HAP-1 (cell line): ENCODE results near the gene DDX41.

ENCODE experiments used
- DNase-seq, 2 experiments: peaks; one replicate each; pipeline ENCODE4 v3.0.0-alpha.2; 2016 to 2020; ENCODE audit warnings: low spot score in 2 of 2
- H3K27me3 ChIP-seq: fragments of 250-450 bp; sonication (Bioruptor Pico); 2 replicates; pipeline ENCODE4 v1.5.1; 2020; ENCODE audit warnings: low read depth, mild to moderate bottlenecking, moderate library complexity
- H3K36me3 ChIP-seq: fragments of 250-450 bp; sonication (Bioruptor Pico); replicated peaks from 2 replicates; pipeline ENCODE4 v1.5.1; 2020; ENCODE audit warnings: mild to moderate bottlenecking
- H3K4me1 ChIP-seq: fragments of 250-450 bp; sonication (Bioruptor Pico); 2 replicates; pipeline ENCODE4 v1.5.1; 2020; ENCODE audit warnings: mild to moderate bottlenecking
- H3K4me3 ChIP-seq: fragments of 250-450 bp; sonication (Bioruptor Pico); 2 replicates; pipeline ENCODE4 v1.5.1; 2020; ENCODE audit warnings: mild to moderate bottlenecking, moderate library complexity
- H3K9me3 ChIP-seq: fragments of 250-450 bp; sonication (Bioruptor Pico); 2 replicates; pipeline ENCODE4 v1.5.1; 2020; ENCODE audit warnings: mild to moderate bottlenecking, moderate library complexity
- in situ Hi-C: fragments of 300-500 bp; cut with MboI; formaldehyde crosslinking; loops from 3 replicates; pipeline ENCODE4 v1.14.3; 2020; ENCODE audit warnings: low sequenced_read_pairs, inconsistent platforms, mixed read lengths

DDX41 gene

DNA sequence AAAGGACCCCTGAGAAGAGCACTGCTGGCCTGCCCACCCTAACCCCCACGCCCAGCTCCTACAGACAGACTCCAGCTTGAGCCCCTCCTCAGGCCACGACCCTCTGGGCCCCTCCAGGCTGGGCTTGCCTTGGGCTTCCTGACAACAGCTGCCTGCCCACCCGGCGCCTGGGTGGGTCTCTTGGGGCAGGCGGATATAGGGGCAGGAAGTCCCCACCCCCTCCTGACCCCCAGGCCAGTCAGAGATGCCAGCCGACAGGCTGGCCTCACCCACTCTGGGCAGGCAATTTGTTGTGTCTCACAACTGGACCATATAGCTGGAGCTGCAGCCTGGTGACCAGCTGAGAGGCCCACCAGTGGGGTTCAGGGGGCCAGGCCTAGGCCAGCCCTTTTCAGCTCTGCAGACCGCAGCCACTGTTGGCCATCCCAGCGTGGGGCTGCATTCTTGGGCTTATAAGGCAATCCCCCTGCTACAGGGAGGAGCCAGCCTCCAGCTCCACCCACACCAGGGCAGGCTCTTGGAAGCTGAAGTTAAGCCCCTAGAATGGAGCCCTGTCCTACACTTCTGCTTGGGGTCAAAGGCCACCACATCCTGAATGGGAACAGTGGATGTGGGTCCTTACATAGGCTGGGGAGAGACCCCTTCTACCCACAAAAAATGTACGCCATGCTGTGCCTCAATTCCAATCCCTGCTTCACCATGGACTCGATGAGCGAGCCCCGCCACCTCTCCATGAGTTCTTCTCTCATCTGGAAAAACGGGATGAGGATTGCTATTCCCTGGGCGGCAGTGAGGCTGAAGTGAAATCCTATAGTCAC, 21.3 kb downstream of the DDX41 start:
- DNase-seq: peak in 1 of 2 experiments; percentile 77
- peak overlapping the region; percentile 71 for H3K4me3 ChIP-seq
- peaks cover 45% of the 10 kb centered on the region for H3K36me3 ChIP-seq
- peaks cover 25% of the 10 kb centered on the region for H3K4me1 ChIP-seq
- no peaks in the 10 kb centered on the region for H3K9me3 ChIP-seq
- in situ Hi-C loops: no loop called here
- H3K27me3 ChIP-seq: no peaks in the 10 kb centered on the region

DNA sequence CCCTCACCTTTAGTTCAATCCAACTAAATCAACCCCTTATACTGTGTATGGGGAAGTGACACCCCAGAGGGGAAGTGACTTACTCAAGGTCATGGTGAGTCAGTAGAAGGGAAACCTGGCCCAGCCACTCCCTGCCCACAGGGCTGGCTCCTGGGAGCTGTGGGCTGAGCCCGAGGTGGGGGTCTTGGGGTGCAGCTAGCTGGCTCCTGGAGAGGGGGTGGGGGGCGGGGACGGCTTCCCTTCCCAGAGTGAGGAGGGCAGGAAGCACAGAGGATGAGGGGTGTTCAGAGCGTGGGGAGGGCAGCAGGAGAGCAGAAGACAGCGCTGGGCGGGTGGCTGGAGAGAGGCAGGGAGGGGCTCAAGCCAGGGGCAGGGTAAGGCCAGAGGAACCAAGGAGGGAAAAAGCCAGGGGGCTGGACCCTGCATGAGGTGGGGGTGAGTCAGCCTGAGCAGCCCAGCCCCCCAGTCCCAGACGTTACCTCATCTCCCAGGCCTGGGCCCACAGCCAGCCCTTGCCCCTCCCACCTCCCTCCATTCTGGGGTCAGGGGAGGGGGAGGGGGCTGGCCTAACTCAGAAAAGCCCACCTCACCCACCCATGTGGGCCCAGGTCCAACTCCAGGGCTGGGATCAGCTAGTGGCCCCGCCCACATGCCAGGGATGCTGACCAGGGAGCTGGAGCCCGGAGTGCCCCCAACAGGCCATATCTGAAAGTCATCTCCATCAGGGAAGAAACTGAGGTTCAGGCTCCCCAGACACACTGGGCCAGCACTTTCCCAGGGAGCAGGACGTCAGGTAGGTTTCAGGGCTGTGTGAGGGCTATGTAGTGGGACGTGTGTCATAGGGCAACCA, 22.2 kb downstream of the DDX41 start:
- Histone ChIP-seq H3K4me3 (no peak overlapping the region), H3K4me1 (peaks cover 25% of the 10 kb centered on the region), H3K36me3 (peaks cover 52% of the 10 kb centered on the region), H3K9me3 (no peaks in the 10 kb centered on the region), H3K27me3 (no peaks in the 10 kb centered on the region)
- peak in 1 of 2 experiments; percentile 58 for DNase-seq
- in situ Hi-C loops: no loop called here

DNA sequence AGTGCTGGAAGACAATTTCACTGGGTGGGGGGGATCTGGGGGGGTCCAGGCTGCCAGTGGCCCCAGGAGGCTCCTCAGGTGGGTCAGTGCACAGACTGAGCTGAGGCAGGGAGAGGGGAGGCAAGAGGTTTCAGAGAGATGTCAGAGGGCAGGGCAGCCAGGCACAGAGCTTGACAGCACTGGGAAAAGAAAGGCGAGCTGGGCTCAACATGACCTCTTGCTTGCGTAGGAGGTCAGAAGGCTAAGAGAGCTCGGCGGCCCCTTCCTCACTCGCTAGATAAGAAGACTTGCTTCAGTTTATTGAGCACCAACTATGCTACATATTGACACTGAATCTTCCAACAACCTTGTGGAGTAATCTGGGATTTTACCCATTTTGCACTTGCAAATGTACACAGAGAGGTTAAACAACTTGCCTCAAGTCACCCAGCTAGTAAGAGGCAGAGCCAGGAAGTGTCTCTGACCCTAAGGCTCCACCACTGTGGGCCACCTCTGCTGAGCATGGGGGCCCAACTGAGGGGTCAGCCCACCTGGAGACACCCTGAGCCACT, 22.9 kb downstream of the DDX41 start:
- in situ Hi-C loops: no loop called here
- Histone ChIP-seq H3K36me3 (peaks cover 59% of the 10 kb centered on the region), H3K4me1 (peaks cover 25% of the 10 kb centered on the region), H3K4me3 (no peak overlapping the region), H3K27me3 (no peaks in the 10 kb centered on the region), H3K9me3 (no peaks in the 10 kb centered on the region)
- no peak for DNase-seq

DNA sequence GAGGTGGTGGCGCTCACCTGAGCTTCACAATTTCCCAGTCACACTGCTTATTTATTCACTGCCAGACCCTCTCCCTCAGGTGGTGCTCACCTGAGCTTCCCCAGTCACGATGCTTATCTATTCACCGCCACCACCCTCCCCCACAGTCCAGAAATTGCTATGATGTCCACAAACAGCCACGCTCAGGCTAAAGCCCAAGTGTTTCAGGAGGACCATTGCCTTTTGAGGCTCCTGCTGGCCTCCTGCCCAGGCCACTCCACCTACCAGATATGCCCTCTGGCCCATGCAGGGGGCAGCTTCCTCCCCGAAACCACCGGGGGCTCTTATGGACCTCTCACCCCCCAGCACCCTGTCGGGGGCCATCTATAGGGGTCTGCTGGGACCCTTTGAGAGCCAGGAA, 23.9 kb downstream of the DDX41 start:
- peaks cover 70% of the 10 kb centered on the region for H3K36me3 ChIP-seq
- peaks cover 19% of the 10 kb centered on the region for H3K4me1 ChIP-seq
- H3K9me3 ChIP-seq: no peaks in the 10 kb centered on the region
- in situ Hi-C loops: no loop called here
- no peaks in the 10 kb centered on the region for H3K27me3 ChIP-seq
- DNase-seq: no peak
- H3K4me3 ChIP-seq: no peak overlapping the region

- Histone ChIP-seq H3K4me3 (no peak overlapping the region), H3K27me3 (no peaks in the 10 kb centered on the region), H3K4me1 (peaks cover 18% of the 10 kb centered on the region), H3K9me3 (no peaks in the 10 kb centered on the region), H3K36me3 (peaks cover 76% of the 10 kb centered on the region)
- no peak for DNase-seq
- in situ Hi-C loops: no loop called here
Observed at GRCh38 chr5:177491983-177492746, 24.6 kb downstream of the DDX41 start.

- Histone ChIP-seq H3K27me3 (no peaks in the 10 kb centered on the region), H3K36me3 (peaks cover 79% of the 10 kb centered on the region), H3K4me3 (no peak overlapping the region), H3K4me1 (peaks cover 17% of the 10 kb centered on the region), H3K9me3 (no peaks in the 10 kb centered on the region)
- DNase-seq: peak in 1 of 2 experiments; percentile 74
- in situ Hi-C loops: no loop called here
Observed at GRCh38 chr5:177491429-177491945, 25.3 kb downstream of the DDX41 start.

DNA sequence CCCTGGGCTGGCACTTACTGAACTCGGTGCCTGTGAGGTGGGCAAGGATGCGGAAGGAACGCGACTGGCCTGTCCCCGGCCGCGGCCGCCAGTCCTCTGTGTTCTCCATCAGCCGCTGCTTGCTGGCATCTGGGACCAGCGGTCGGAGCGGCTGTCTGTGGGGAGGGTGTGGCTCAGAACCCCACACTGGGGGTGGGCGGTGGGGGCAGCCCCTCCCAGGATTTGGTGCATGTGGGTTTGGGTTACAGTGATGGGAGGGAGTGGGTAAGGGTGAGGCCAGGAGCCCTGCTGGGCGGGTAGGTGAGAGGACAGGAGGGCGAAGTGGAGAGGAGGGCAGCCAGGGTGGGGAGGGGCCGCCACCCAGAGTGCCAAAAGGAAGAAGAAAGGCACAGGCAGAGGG, 25.8 kb downstream of the DDX41 start:
- H3K4me1 ChIP-seq: peaks cover 12% of the 10 kb centered on the region
- no peaks in the 10 kb centered on the region for H3K9me3 ChIP-seq
- H3K36me3 ChIP-seq: peaks cover 81% of the 10 kb centered on the region
- H3K27me3 ChIP-seq: no peaks in the 10 kb centered on the region
- no peak for DNase-seq
- H3K4me3 ChIP-seq: no peak overlapping the region
- in situ Hi-C loops: no loop called here

DNA sequence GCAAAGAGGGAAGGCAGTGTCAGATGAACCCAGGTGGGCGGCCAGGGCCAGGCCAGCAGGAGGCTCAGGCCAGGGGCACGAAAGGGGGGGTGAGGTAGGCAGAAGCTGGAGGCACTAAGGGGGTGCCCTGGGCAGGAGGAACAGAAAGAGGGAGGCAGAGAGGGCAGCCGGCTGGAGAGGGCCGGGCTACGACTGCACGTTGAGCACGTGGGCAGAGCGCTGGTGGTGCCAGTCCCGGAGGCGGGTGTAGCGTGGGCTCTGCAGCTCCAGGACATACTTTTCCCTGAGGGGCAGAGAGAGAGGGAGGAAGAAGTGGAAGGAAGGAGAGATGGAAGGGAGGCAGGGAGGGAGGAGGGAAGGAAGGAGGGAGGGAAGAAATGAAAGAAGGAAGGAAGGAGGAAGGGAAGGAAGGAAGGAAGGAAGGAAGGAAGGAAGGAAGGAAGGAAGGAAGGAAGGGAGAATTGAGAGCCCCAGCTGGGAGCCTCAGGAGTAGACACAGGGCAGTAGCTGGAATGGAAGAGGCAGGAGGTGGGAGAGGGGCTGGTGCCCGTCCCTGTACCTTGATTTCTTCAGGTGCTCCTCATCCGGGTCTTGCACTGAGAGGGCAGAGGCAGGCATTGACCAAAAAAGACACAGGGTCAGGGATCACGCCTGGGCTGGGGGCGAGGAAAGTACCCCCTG, 26.3 kb downstream of the DDX41 start:
- H3K27me3 ChIP-seq: no peaks in the 10 kb centered on the region
- H3K4me1 ChIP-seq: peaks cover 7% of the 10 kb centered on the region
- no peaks in the 10 kb centered on the region for H3K9me3 ChIP-seq
- no peak for DNase-seq
- H3K36me3 ChIP-seq: peaks cover 76% of the 10 kb centered on the region
- in situ Hi-C loops: no loop called here
- no peak overlapping the region for H3K4me3 ChIP-seq

GRCh38 chr5:177489119-177489716, 27.5 kb downstream of the DDX41 start:
- Histone ChIP-seq H3K4me1 (no peaks in the 10 kb centered on the region), H3K36me3 (peaks cover 70% of the 10 kb centered on the region), H3K4me3 (no peak overlapping the region), H3K27me3 (no peaks in the 10 kb centered on the region), H3K9me3 (no peaks in the 10 kb centered on the region)
- in situ Hi-C loops: no loop called here
- no peak for DNase-seq

- Histone ChIP-seq H3K4me3 (no peak overlapping the region), H3K9me3 (no peaks in the 10 kb centered on the region), H3K27me3 (no peaks in the 10 kb centered on the region), H3K4me1 (no peaks in the 10 kb centered on the region), H3K36me3 (peaks cover 68% of the 10 kb centered on the region)
- in situ Hi-C loops: no loop called here
- no peak for DNase-seq
Observed at GRCh38 chr5:177487975-177488374, 28.8 kb downstream of the DDX41 start.

GRCh38 chr5:177487144-177487543, 29.6 kb downstream of the DDX41 start:
- H3K4me1 ChIP-seq: no peaks in the 10 kb centered on the region
- peaks cover 62% of the 10 kb centered on the region for H3K36me3 ChIP-seq
- no peak for DNase-seq
- H3K9me3 ChIP-seq: no peaks in the 10 kb centered on the region
- H3K27me3 ChIP-seq: no peaks in the 10 kb centered on the region
- in situ Hi-C loops: no loop called here
- no peak overlapping the region for H3K4me3 ChIP-seq

- in situ Hi-C loops: no loop called here
- Histone ChIP-seq H3K9me3 (no peaks in the 10 kb centered on the region), H3K4me3 (no peak overlapping the region), H3K27me3 (no peaks in the 10 kb centered on the region), H3K4me1 (no peaks in the 10 kb centered on the region), H3K36me3 (peaks cover 56% of the 10 kb centered on the region)
- no peak for DNase-seq
Observed at GRCh38 chr5:177486256-177486655, 30.5 kb downstream of the DDX41 start.
